K562 (cell line): ENCODE data around the gene CCDC192. TPM values are rescaled to one million over a fixed set of nuclear protein-coding genes. Genes with fewer than 3 reads are reported as not detected.

Experiments
- ATAC-seq: fragments of 200-7000 bp; cut with Tn5 transposase; 3 replicates; pipeline ENCODE4 v1.9.1; 2020; ENCODE audit warnings: moderate library complexity
- BruUV-seq: library from RNA; stranded (reverse); fragments of 400-500 nt; replicated peaks from 2 replicates; lab custom pipeline; 2021; lab: Mats Ljungman, UMichigan
- CTCF ChIA-PET: fragments of 300-600 bp; formaldehyde crosslinking; extraction: SDS; loops from one replicate; lab custom pipeline; 2021; ENCODE audit warnings: low intra/inter-chr PET ratio; lab: Yijun Ruan, JAX
- POLR2A ChIA-PET: fragments of 300-600, 350-650 bp; sonication (Branson Sonifier 250); formaldehyde crosslinking; extraction: SDS; loops from one replicate; lab custom pipeline; 2021; ENCODE audit warnings: antibody characterized with exemption, inconsistent platforms; lab: Yijun Ruan, JAX
- DNase-seq, 4 experiments: peaks; one replicate each; pipeline versions ENCODE4 v3.0.0 to v3.0.0-alpha.2; 2011 to 2018; ENCODE audit warnings: low spot score in 3 of 4, mixed read lengths in 3 of 4; ENCODE audit errors: extremely low read depth in 1 of 4
- FAIRE-seq: peaks from 2 replicates; lab custom pipeline; 2011; peaks lifted over from hg19 to GRCh38; lab: Jason Lieb, UNC
- H2AFZ ChIP-seq: 2 replicates; pipeline ENCODE4 v1.6.0; 2011; ENCODE audit warnings: low read depth, low read length, control low read depth, inconsistent platforms
- H3K27ac ChIP-seq: fragments of 200-600 bp; 3 replicates; pipeline ENCODE4 v1.8.0; 2011; ENCODE audit warnings: low read depth, mild to moderate bottlenecking, control low read depth, inconsistent platforms, low read length, moderate library complexity, mixed read lengths; ENCODE audit errors: extremely low read depth
- H3K27me3 ChIP-seq, 2 experiments: fragments of 300-600 bp in 1 of 2; 2 replicates in 1 of 2; 3 replicates in 1 of 2; pipeline versions ENCODE4 v1.6.0 to v1.8.0; 2011; ENCODE audit warnings: inconsistent platforms in 2 of 2, low read length in 2 of 2, mild to moderate bottlenecking in 1 of 2, mixed read lengths in 1 of 2, moderate library complexity in 1 of 2; ENCODE audit not compliant: control insufficient read depth in 2 of 2, insufficient read depth in 2 of 2
- H3K36me3 ChIP-seq: fragments of 300-600 bp; 3 replicates; pipeline ENCODE4 v1.8.0; 2011; ENCODE audit warnings: mild to moderate bottlenecking, low read length, inconsistent platforms; ENCODE audit not compliant: control insufficient read depth, insufficient read depth
- H3K4me1 ChIP-seq, 2 experiments: fragments of 200-600 bp in 1 of 2; replicated peaks in 1 of 2; 2 replicates in 1 of 2; 3 replicates in 1 of 2; pipeline versions ENCODE4 v1.5.1 to v1.8.0; 2011; ENCODE audit warnings: inconsistent platforms in 2 of 2, low read length in 2 of 2, mild to moderate bottlenecking in 1 of 2, mixed read lengths in 1 of 2, moderate library complexity in 1 of 2; ENCODE audit not compliant: control insufficient read depth in 2 of 2, insufficient read depth in 2 of 2
- H3K4me2 ChIP-seq: 2 replicates; pipeline ENCODE4 v1.6.1; 2011; ENCODE audit warnings: low read length, control low read depth, inconsistent platforms, mixed read lengths; ENCODE audit not compliant: insufficient read depth
- H3K4me3 ChIP-seq: fragments of 200-600 bp; sonication (generic), shearing (Covaris generic); 2 replicates; pipeline ENCODE4 v1.5.1; 2016; ENCODE audit warnings: control low read depth, inconsistent platforms
- H3K79me2 ChIP-seq: fragments of 200-600 bp; 3 replicates; pipeline ENCODE4 v1.8.0; 2011; ENCODE audit warnings: low read length, inconsistent platforms; ENCODE audit not compliant: control insufficient read depth, insufficient read depth
- H3K9ac ChIP-seq, 2 experiments: 2 replicates each; pipeline versions ENCODE4 v1.6.0 to v1.6.1; 2011; ENCODE audit warnings: low read depth in 2 of 2, low read length in 2 of 2, control low read depth in 1 of 2, inconsistent platforms in 1 of 2, mild to moderate bottlenecking in 1 of 2, mixed read lengths in 1 of 2; ENCODE audit not compliant: insufficient read depth in 1 of 2
- H3K9me1 ChIP-seq: one replicate; pipeline ENCODE4 v1.6.0; 2011; ENCODE audit warnings: inconsistent platforms, mild to moderate bottlenecking, low read length, moderate library complexity; ENCODE audit not compliant: control insufficient read depth, insufficient read depth
- H3K9me3 ChIP-seq: replicated peaks from 2 replicates; pipeline ENCODE4 v1.5.1; 2011; ENCODE audit warnings: low read depth, low read length, inconsistent platforms; ENCODE audit not compliant: control insufficient read depth, insufficient read depth
- H4K20me1 ChIP-seq: replicated peaks from 2 replicates; pipeline ENCODE4 v1.6.1; 2011; ENCODE audit warnings: low read length, inconsistent platforms, mixed read lengths; ENCODE audit not compliant: control insufficient read depth, insufficient read depth
- DNMT1 ChIP-seq: fragments of 450-650 bp; IDR thresholded peaks from 2 replicates; pipeline ENCODE4 v1.6.1; 2016; ENCODE audit warnings: antibody characterized with exemption, mild to moderate bottlenecking
- NFXL1 ChIP-seq: fragments of 450-650 bp; formaldehyde crosslinking; IDR thresholded peaks from 2 replicates; pipeline ENCODE4 v1.4.0; 2021; ENCODE audit warnings: mild to moderate bottlenecking
- RBM34 ChIP-seq: fragments of 200-400 bp; formaldehyde crosslinking; IDR thresholded peaks from 2 replicates; pipeline ENCODE4 v1.6.1; 2018; ENCODE audit warnings: low read length, borderline replicate concordance; ENCODE audit not compliant: insufficient read depth
- RUNX1 ChIP-seq: sonication (generic); IDR thresholded peaks from 2 replicates; pipeline ENCODE4 v1.6.1; 2016; ENCODE audit warnings: antibody characterized with exemption, low read depth
- ZNF740 ChIP-seq, 3 experiments: fragments of 200-800 bp in 1 of 3; sonication (Bioruptor generic) in 1 of 3; sonication (generic) in 1 of 3; formaldehyde crosslinking in 1 of 3; IDR thresholded peaks; 2 replicates each; pipeline versions ENCODE4 v1.6.1 to v1.8.0; 2016 to 2022; ENCODE audit warnings: mild to moderate bottlenecking in 2 of 3, missing compliant biosample characterization in 2 of 3, missing genetic modification characterization in 2 of 3, missing genetic modification reagents in 1 of 3
- WGBS: fragments of 100-300 bp; shearing (Covaris generic); methylation state at CpG from one replicate; pipeline ENCODE4 v1.1.6; 2016; ENCODE audit warnings: low coverage, mixed read lengths; ENCODE audit not compliant: insufficient coverage; ENCODE audit errors: missing lambda C conversion rate; 5-methylcytosine and 5-hydroxymethylcytosine counted together
- in situ Hi-C: fragments of 300-500 bp; cut with MboI; formaldehyde crosslinking; loops from 4 replicates; pipeline ENCODE4 v1.15.0; 2018; ENCODE audit warnings: inconsistent platforms, mixed read lengths
- intact Hi-C: fragments of 100-400 bp; cut with micrococcal nuclease; formaldehyde crosslinking; loops from 2 replicates; pipeline ENCODE4 v1.14.2; 2022
- polyA plus RNA-seq, 8 experiments: library from polyadenylated mRNA; depleted of rRNA in 4 of 8; stranded (reverse) in 5 of 8; unstranded in 3 of 8; fragments of >200 nt; fragmentation: Nextera tagmentation in 2 of 8; fragmentation: Illumina TruSeq in 1 of 8; extraction: Ambion mirVana in 2 of 8; extraction: Trizol in 1 of 8; gene quantifications; 2 replicates each; pipeline versions ENCODE4 v1.2.1 to v1.2.3, GENCODE V29; 2011 to 2014; ENCODE audit warnings: inconsistent platforms in 1 of 8, missing spikeins in 1 of 8
- total RNA-seq, 7 experiments: library from RNA; depleted of rRNA in 6 of 7; stranded (reverse); fragments of >200 nt in 6 of 7; fragmentation: Illumina TruSeq in 2 of 7; extraction: Trizol in 2 of 7; gene quantifications; 2 replicates each; pipeline versions ENCODE4 v1.2.1 to v1.2.3, GENCODE V29; 2011 to 2021; ENCODE audit warnings: low replicate concordance in 1 of 7

The CCDC192 gene
- total and polyA plus RNA-seq, 9 of the 15 experiments (the other 6 are each of a cell fraction or from before 2014, with no cell fraction given), result 0.21 to 0.66 (median 0.38) TPM; not detected in 2

DNA sequence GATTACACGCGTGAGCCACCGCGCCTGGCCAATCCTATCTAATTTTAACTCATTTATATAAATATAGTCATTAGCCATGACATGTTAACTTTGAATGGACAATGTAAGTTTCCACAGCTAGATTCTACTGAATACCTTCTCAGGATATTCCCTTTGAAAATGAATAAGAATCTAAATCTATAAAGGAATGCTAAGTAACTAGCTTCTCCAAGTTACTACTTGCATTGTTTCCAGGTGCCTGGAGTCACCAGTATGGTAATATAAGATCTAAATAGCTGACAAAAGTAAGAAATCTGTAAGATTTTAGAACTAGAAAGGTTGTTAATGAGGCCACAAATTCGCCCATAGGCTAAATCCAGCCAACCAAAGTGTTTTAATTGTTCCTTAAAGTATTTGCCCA, 191.3 kb downstream of the CCDC192 start:
- ChIA-PET CTCF (no interaction called here), POLR2A (no interaction called here)
- no peak overlapping the region for H3K4me2 ChIP-seq
- no TSS peak for BruUV-seq
- H2AFZ ChIP-seq, result no peak overlapping the region
- in situ Hi-C loops, result no loop called here
- intact Hi-C loops, result no loop called here
- no peak overlapping the region for H3K9ac ChIP-seq
- ATAC-seq, result no peak
- FAIRE-seq, result no peak
- H3K27ac ChIP-seq, result no peak overlapping the region
- H3K36me3 ChIP-seq, result no peaks in the 10 kb centered on the region
- H3K4me1 ChIP-seq, result no peaks in the 10 kb centered on the region
- H3K4me3 ChIP-seq, result no peak overlapping the region
- WGBS, result 70% methylated on average over 5 of the region's 5 CpGs
- H3K79me2 ChIP-seq, result no peaks in the 10 kb centered on the region
- no peaks in the 10 kb centered on the region for H3K9me3 ChIP-seq
- no peak for DNase-seq
- peaks cover 0 to 3% of the 10 kb centered on the region in 2 experiments; a peak in 1 of 5 replicates for H3K27me3 ChIP-seq
- no peaks in the 10 kb centered on the region for H3K9me1 ChIP-seq
- no peaks in the 10 kb centered on the region for H4K20me1 ChIP-seq
- TF ChIP-seq DNMT1, result no peak
- no peak for TF ChIP-seq RBM34
- TF ChIP-seq ZNF740 (CRISPR knock-in tag; IDR thresholded peaks at IDR 0.05), result no peak
- TF ChIP-seq ZNF740 (tag; IDR thresholded peaks at IDR 0.05), result no peak
- no peak for TF ChIP-seq NFXL1 (CRISPR knock-in tag)
- no peak for TF ChIP-seq RUNX1
- TF ChIP-seq, all 486 proteins: peak for 0
